Measurements from ENCODE around the gene PLEKHA3.

- TF ChIP-seq, protein P1, sequence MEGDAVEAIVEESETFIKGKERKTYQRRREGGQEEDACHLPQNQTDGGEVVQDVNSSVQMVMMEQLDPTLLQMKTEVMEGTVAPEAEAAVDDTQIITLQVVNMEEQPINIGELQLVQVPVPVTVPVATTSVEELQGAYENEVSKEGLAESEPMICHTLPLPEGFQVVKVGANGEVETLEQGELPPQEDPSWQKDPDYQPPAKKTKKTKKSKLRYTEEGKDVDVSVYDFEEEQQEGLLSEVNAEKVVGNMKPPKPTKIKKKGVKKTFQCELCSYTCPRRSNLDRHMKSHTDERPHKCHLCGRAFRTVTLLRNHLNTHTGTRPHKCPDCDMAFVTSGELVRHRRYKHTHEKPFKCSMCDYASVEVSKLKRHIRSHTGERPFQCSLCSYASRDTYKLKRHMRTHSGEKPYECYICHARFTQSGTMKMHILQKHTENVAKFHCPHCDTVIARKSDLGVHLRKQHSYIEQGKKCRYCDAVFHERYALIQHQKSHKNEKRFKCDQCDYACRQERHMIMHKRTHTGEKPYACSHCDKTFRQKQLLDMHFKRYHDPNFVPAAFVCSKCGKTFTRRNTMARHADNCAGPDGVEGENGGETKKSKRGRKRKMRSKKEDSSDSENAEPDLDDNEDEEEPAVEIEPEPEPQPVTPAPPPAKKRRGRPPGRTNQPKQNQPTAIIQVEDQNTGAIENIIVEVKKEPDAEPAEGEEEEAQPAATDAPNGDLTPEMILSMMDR (optimal IDR thresholded peaks at IDR 0.05 in 1 of 3, IDR thresholded peaks at IDR 0.05 in 1 of 3, conservative IDR thresholded peaks at IDR 0.05 in 1 of 3; ENCODE audit: extremely low read depth in 1 of 3, insufficient read depth in 2 of 3, low read length in 3 of 3): no peak
- TF ChIP-seq EZH2 (IDR thresholded peaks at IDR 0.05; ENCODE audit: low read length): no peak
These were observed 11.4 kb downstream of the PLEKHA3 start for GRCh38 chr2:178491612-178492011.

Measured in keratinocyte (primary cell).